ENCODE measurements around the gene CRBN.

CRBN gene

DNA sequence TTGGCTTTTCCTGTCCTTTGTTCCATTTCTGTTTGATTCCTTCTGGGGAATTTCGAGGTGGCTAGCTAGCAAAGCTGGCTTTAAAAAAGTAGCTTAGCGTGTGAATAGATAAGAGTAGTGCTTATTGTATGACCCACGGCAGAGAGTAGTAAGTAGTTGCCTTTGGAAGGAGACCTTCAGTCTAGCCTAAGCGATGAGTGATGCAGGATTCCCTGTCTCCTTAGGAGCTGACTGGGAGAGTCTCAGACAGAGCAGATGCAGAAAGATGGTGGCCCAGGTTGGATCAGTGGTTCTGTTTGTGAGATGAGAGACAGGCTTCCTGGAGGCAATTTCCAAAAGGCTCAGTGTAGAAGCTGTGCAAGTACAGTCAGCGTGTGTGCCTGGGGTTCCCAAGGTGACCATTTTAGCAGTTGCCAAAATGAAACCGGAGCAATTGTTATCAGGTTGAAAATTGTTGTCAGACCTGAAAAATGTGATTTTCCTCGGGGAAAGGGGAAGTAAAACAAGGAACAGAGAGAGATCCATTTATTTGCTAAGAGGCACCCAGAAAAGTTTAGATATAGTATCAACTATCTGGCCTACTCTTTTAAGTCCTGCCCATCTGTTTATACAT is 68.6 kb downstream of the CRBN start:
- H3K27me3 ChIP-seq (ENCODE audit: insufficient read depth, insufficient read length), result no peaks in the 10 kb centered on the region
- no peak overlapping the region for H3K9ac ChIP-seq (ENCODE audit: insufficient read length, low read depth)
- no peak for TF ChIP-seq ZNF274 (IDR thresholded peaks at IDR 0.05; ENCODE audit: low read depth, low read length)
- TF ChIP-seq YY1 (IDR thresholded peaks at IDR 0.05; ENCODE audit: insufficient read depth, insufficient read length), result no peak
- no peak for TF ChIP-seq SUZ12 (IDR thresholded peaks at IDR 0.05; ENCODE audit: extremely low read depth, insufficient read depth, insufficient read length)
- no peaks in the 10 kb centered on the region for H3K9me3 ChIP-seq (ENCODE audit: insufficient read depth, low read length)
- H3K36me3 ChIP-seq (ENCODE audit: insufficient read depth, insufficient read length, low read length), result no peaks in the 10 kb centered on the region
- no peak for DNase-seq (ENCODE audit: low read depth, low spot score)
- H3K4me1 ChIP-seq (ENCODE audit: insufficient read depth, insufficient read length), result no peaks in the 10 kb centered on the region
- H3K4me3 ChIP-seq (ENCODE audit: insufficient read length, low read depth), result no peak overlapping the region

DNA sequence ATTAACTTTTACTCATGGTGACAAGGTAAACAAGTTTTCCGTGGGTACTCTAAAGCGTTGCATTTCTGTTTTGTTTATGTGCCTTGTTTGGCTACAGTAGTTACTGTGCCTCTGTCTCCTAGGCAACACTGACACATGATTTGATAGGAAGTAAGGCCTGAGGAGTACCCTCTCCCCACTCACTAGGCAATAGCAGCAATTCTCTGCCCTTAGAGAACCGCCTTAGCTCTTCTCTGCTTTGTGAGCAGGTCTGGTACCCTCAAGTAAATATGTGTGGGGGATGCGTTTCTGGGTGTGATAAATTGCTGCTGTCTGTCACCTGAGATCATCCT is 69.2 kb downstream of the CRBN start, which contains the start of gene IL5RA:
IL5RA (minus strand) TSS at position 76 of the 332 bp plus-strand sequence. CDS start 5,390 bp downstream, outside the sequence.
- no peak for DNase-seq (ENCODE audit: low read depth, low spot score)
- no peak for TF ChIP-seq ZNF274 (IDR thresholded peaks at IDR 0.05; ENCODE audit: low read depth, low read length)
- TF ChIP-seq YY1 (IDR thresholded peaks at IDR 0.05; ENCODE audit: insufficient read depth, insufficient read length), result no peak
- no peak for TF ChIP-seq SUZ12 (IDR thresholded peaks at IDR 0.05; ENCODE audit: extremely low read depth, insufficient read depth, insufficient read length)

DNA sequence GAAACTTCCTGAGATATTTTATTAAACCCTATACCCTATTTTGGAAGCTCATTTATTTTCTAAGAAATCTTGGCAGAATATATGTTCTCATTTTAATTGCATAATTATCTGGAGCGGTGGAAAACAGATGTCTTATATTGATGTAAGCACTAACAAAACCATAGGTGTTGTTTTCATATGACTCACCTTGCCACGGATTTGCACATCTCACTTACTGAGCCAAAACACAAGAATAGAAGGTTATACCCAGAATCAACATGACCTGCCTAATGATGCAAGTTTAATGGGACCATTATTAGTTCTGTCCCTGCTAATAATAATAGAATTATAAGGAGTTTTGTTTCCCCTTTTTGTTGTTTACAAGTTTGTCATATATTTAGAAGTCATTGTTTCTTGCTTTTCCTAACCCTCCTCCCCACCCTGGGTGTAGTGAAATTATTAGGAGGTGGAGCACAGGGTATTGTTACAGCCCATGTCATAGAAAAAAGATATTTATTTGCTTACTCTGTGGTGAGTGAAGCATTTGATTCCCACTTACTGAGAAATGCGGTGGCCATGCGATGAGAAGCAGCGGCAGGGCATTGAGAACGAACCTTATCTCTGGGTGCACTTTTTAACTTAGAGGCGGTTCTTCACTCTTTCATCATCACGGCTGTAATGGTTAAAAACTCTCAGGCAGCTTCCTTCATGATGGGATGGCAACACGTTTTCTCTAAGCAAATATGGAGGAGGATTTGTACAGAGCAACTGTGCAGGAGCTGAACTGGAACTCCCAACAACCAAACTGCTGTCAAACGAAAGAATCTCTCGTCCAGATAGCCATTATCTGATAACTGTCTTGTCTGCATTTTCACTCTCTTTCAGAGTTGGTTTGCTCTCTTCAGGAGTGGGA is 69.8 kb downstream of the CRBN start:
- no peaks in the 10 kb centered on the region for H3K36me3 ChIP-seq (ENCODE audit: insufficient read depth, insufficient read length, low read length)
- H3K9ac ChIP-seq (ENCODE audit: insufficient read length, low read depth), result no peak overlapping the region
- TF ChIP-seq YY1 (IDR thresholded peaks at IDR 0.05; ENCODE audit: insufficient read depth, insufficient read length) (no peak), SUZ12 (IDR thresholded peaks at IDR 0.05; ENCODE audit: extremely low read depth, insufficient read depth, insufficient read length) (no peak), ZNF274 (IDR thresholded peaks at IDR 0.05; ENCODE audit: low read depth, low read length) (no peak)
- H3K4me3 ChIP-seq (ENCODE audit: insufficient read length, low read depth), result no peak overlapping the region
- H3K27me3 ChIP-seq (ENCODE audit: insufficient read depth, insufficient read length), result no peaks in the 10 kb centered on the region
- no peaks in the 10 kb centered on the region for H3K9me3 ChIP-seq (ENCODE audit: insufficient read depth, low read length)
- no peaks in the 10 kb centered on the region for H3K4me1 ChIP-seq (ENCODE audit: insufficient read depth, insufficient read length)
- no peak for DNase-seq (ENCODE audit: low read depth, low spot score)

More for the DNA sequence above, 69.2 kb downstream of the CRBN start, which contains the start of gene IL5RA:
- Histone ChIP-seq H3K9me3 (ENCODE audit: insufficient read depth, low read length) (no peaks in the 10 kb centered on the region), H3K4me1 (ENCODE audit: insufficient read depth, insufficient read length) (no peaks in the 10 kb centered on the region), H3K36me3 (ENCODE audit: insufficient read depth, insufficient read length, low read length) (no peaks in the 10 kb centered on the region), H3K27me3 (ENCODE audit: insufficient read depth, insufficient read length) (no peaks in the 10 kb centered on the region), H3K4me3 (ENCODE audit: insufficient read length, low read depth) (no peak within 1 kb of the TSS), H3K9ac (ENCODE audit: insufficient read length, low read depth) (no peak within 1 kb of the TSS)

DNA sequence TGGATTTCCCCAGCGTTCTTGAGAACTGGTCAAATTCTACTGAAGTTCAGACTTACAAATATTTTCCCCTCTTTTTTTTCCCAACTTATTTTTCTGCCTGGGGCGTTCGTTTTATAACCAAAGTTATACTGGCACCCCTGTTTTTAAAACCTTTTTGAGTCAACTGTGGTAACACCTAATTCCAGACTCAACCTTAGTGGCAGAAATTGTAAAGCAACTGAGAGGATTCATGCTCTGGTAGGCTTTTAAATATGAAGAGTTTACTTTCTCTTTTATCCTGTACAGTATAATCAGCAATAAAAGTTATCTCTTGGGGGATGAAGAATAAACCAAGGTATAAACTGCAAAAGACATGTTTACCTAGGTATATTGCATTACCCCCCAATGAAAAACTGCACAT is 71.6 kb downstream of the CRBN start:
- H3K4me1 ChIP-seq (ENCODE audit: insufficient read depth, insufficient read length), result no peaks in the 10 kb centered on the region
- H3K9ac ChIP-seq (ENCODE audit: insufficient read length, low read depth), result no peak overlapping the region
- H3K36me3 ChIP-seq (ENCODE audit: insufficient read depth, insufficient read length, low read length), result no peaks in the 10 kb centered on the region
- no peak for DNase-seq (ENCODE audit: low read depth, low spot score)
- no peak for TF ChIP-seq SUZ12 (IDR thresholded peaks at IDR 0.05; ENCODE audit: extremely low read depth, insufficient read depth, insufficient read length)
- TF ChIP-seq YY1 (IDR thresholded peaks at IDR 0.05; ENCODE audit: insufficient read depth, insufficient read length), result no peak
- TF ChIP-seq ZNF274 (IDR thresholded peaks at IDR 0.05; ENCODE audit: low read depth, low read length), result no peak
- no peak overlapping the region for H3K4me3 ChIP-seq (ENCODE audit: insufficient read length, low read depth)
- H3K9me3 ChIP-seq (ENCODE audit: insufficient read depth, low read length), result no peaks in the 10 kb centered on the region
- no peaks in the 10 kb centered on the region for H3K27me3 ChIP-seq (ENCODE audit: insufficient read depth, insufficient read length)

DNA sequence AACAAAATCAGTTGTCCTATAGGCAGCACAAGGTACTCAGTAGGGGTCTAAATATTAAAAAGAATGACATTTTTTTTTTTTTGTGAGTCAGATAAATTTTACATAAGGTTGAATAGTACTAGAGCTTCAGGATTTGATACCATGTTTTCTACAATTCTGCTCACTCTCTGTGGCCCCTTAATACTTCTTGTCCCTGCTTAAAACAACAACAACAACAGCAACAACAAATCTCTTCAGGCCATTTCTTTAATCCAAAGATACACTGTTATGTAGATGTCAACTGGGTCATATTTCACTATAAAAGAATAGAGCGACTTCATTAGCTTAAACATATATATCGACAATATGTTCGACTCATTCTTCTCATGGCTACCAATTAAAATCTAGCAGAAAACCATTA is 72.3 kb downstream of the CRBN start:
- H3K4me1 ChIP-seq (ENCODE audit: insufficient read depth, insufficient read length), result no peaks in the 10 kb centered on the region
- H3K9ac ChIP-seq (ENCODE audit: insufficient read length, low read depth), result no peak overlapping the region
- TF ChIP-seq YY1 (IDR thresholded peaks at IDR 0.05; ENCODE audit: insufficient read depth, insufficient read length) (no peak), ZNF274 (IDR thresholded peaks at IDR 0.05; ENCODE audit: low read depth, low read length) (no peak)
- H3K4me3 ChIP-seq (ENCODE audit: insufficient read length, low read depth), result no peak overlapping the region
- H3K27me3 ChIP-seq (ENCODE audit: insufficient read depth, insufficient read length), result no peaks in the 10 kb centered on the region
- no peaks in the 10 kb centered on the region for H3K9me3 ChIP-seq (ENCODE audit: insufficient read depth, low read length)
- H3K36me3 ChIP-seq (ENCODE audit: insufficient read depth, insufficient read length, low read length), result no peaks in the 10 kb centered on the region
- DNase-seq (ENCODE audit: low read depth, low spot score), result no peak

DNA sequence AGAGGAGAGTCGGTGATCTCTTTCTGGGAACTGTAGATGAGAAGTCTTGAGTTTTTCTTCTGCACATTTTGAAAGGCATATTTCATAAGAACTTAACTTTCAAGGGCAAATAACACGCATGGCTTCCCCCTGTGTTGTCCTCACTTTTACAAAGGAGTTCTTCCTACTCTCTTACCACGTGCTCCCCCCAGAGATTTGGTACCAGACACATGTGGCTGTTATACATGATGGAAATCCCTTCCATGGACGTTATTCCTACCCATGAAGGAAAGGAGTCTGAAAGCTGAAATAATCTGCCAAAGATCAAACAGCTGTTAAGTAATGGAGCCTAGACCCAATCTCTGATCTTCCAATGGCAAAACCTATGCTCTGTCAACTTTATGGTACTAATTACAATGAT is 73.7 kb downstream of the CRBN start:
- no peaks in the 10 kb centered on the region for H3K27me3 ChIP-seq (ENCODE audit: insufficient read depth, insufficient read length)
- H3K4me1 ChIP-seq (ENCODE audit: insufficient read depth, insufficient read length), result no peaks in the 10 kb centered on the region
- no peaks in the 10 kb centered on the region for H3K9me3 ChIP-seq (ENCODE audit: insufficient read depth, low read length)
- TF ChIP-seq ZNF274 (IDR thresholded peaks at IDR 0.05; ENCODE audit: low read depth, low read length) (no peak), SUZ12 (IDR thresholded peaks at IDR 0.05; ENCODE audit: extremely low read depth, insufficient read depth, insufficient read length) (no peak), YY1 (IDR thresholded peaks at IDR 0.05; ENCODE audit: insufficient read depth, insufficient read length) (no peak)
- DNase-seq (ENCODE audit: low read depth, low spot score), result no peak
- no peaks in the 10 kb centered on the region for H3K36me3 ChIP-seq (ENCODE audit: insufficient read depth, insufficient read length, low read length)
- no peak overlapping the region for H3K4me3 ChIP-seq (ENCODE audit: insufficient read length, low read depth)
- H3K9ac ChIP-seq (ENCODE audit: insufficient read length, low read depth), result no peak overlapping the region

DNA sequence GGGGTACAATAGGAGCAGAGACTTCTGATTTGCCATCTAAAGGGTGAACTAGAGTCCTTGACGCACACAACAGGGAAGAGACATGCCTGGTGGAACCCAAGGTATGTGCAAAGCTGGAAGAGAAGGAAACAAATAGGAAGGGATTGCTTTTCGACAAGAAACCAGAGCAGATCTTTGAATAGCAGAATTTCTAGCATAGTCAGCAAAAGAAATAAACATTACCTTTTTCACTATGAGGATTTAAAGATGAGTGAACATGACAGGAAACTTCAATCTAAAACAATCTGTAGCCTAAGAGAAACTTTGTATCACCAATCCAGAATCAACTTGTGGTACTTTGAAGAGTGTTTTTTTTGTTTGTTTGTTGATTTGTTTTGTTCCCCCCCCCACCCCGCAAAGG is 74.2 kb downstream of the CRBN start:
- Histone ChIP-seq H3K36me3 (ENCODE audit: insufficient read depth, insufficient read length, low read length) (no peaks in the 10 kb centered on the region), H3K27me3 (ENCODE audit: insufficient read depth, insufficient read length) (no peaks in the 10 kb centered on the region), H3K9me3 (ENCODE audit: insufficient read depth, low read length) (no peaks in the 10 kb centered on the region), H3K4me3 (ENCODE audit: insufficient read length, low read depth) (no peak overlapping the region), H3K4me1 (ENCODE audit: insufficient read depth, insufficient read length) (no peaks in the 10 kb centered on the region), H3K9ac (ENCODE audit: insufficient read length, low read depth) (no peak overlapping the region)
- DNase-seq (ENCODE audit: low read depth, low spot score), result no peak
- no peak for TF ChIP-seq ZNF274 (IDR thresholded peaks at IDR 0.05; ENCODE audit: low read depth, low read length)
- no peak for TF ChIP-seq YY1 (IDR thresholded peaks at IDR 0.05; ENCODE audit: insufficient read depth, insufficient read length)
- no peak for TF ChIP-seq SUZ12 (IDR thresholded peaks at IDR 0.05; ENCODE audit: extremely low read depth, insufficient read depth, insufficient read length)

Data from NT2/D1 (cell line).